ENCODE data around the gene TEC. TPM values are rescaled to one million over a fixed set of nuclear protein-coding genes. Genes with fewer than 3 reads are reported as not detected.

TEC gene
- total RNA-seq, 1 donor from 2014 or later = 8.8 TPM

- Mint-ChIP-seq H3K4me3 (no peak overlapping the region), H3K27ac (peak overlapping the region; percentile 73), H3K9me3 (no peaks in the 10 kb centered on the region), H3K27me3 (no peaks in the 10 kb centered on the region), H3K36me3 (ENCODE audit: low read depth) (peaks cover 1% of the 10 kb centered on the region), H3K4me1 (peaks cover 74% of the 10 kb centered on the region)
- POLR2A ChIA-PET = interaction anchor here (0.9 to 2.6 kb wide), 2 partner anchors 13 to 21 kb away, joined by 3 to 10 read pairs; no protein-coding TSS in a partner anchor
- ATAC-seq (ENCODE audit: low read depth) (peak; percentile 43), DNase-seq (no peak)
- intact Hi-C loops (cut with micrococcal nuclease) = loop anchor here (5.0 kb wide), 2 partner anchors 145 to 150 kb away; partner anchors contain the start of gene SLAIN2
- CTCF ChIA-PET = interaction anchor here (1.1 to 1.8 kb wide), 2 partner anchors 14 to 77 kb away, joined by 3 to 6 read pairs; no protein-coding TSS in a partner anchor
- no peak for TF ChIP-seq CTCF (IDR thresholded peaks at IDR 0.05)
These were observed 71.9 kb downstream of the TEC start for GRCh38 chr4:48197643-48198237.

- POLR2A ChIA-PET = interaction anchor here (1.2 to 2.6 kb wide), 2 partner anchors 9 to 14 kb away, joined by 3 to 10 read pairs; no protein-coding TSS in a partner anchor
- Mint-ChIP-seq H3K36me3 (ENCODE audit: low read depth) (peaks cover 1% of the 10 kb centered on the region), H3K4me3 (peak overlapping the region; percentile 64), H3K4me1 (peaks cover 72% of the 10 kb centered on the region), H3K27me3 (no peaks in the 10 kb centered on the region), H3K9me3 (no peaks in the 10 kb centered on the region), H3K27ac (peak overlapping the region; percentile 73)
- no peak for TF ChIP-seq CTCF (IDR thresholded peaks at IDR 0.05)
- peak; percentile 56 for ATAC-seq (ENCODE audit: low read depth)
- CTCF ChIA-PET = interaction anchor here (1.8 kb wide), 1 partner anchor 14 kb away, joined by 6 read pairs; no protein-coding TSS in a partner anchor
- DNase-seq = no peak
- intact Hi-C loops (cut with micrococcal nuclease) = loop anchor here (1.0 to 5.0 kb wide), 4 partner anchors 7 to 150 kb away; partner anchors contain the start of gene SLAIN2
These were observed 72.7 kb downstream of the TEC start for GRCh38 chr4:48196758-48197504.

- TF ChIP-seq CTCF (IDR thresholded peaks at IDR 0.05) = no peak
- DNase-seq = no peak
- ATAC-seq (ENCODE audit: low read depth) = no peak
- intact Hi-C loops (cut with micrococcal nuclease) = loop anchor here (1.0 to 5.0 kb wide), 5 partner anchors 8 to 149 kb away; partner anchors contain the start of genes SLAIN2 and TEC
- Mint-ChIP-seq H3K4me3 (peak overlapping the region; percentile 64), H3K36me3 (ENCODE audit: low read depth) (peaks cover 1% of the 10 kb centered on the region), H3K27ac (peak overlapping the region; percentile 73), H3K27me3 (no peaks in the 10 kb centered on the region), H3K9me3 (no peaks in the 10 kb centered on the region), H3K4me1 (peaks cover 66% of the 10 kb centered on the region)
- POLR2A ChIA-PET = interaction anchor here (0.6 to 1.2 kb wide), 3 partner anchors 10 to 54 kb away, joined by 3 to 4 read pairs (median 4); no protein-coding TSS in a partner anchor
- CTCF ChIA-PET = interaction anchor here (0.9 kb wide), 1 partner anchor 79 kb away, joined by 3 read pairs; no protein-coding TSS in a partner anchor
These were observed 73.8 kb downstream of the TEC start for GRCh38 chr4:48195853-48196252.

GRCh38 chr4:48195374-48195773 is 74.3 kb downstream of the TEC start:
- Mint-ChIP-seq H3K36me3 (ENCODE audit: low read depth) (peaks cover 1% of the 10 kb centered on the region), H3K4me3 (peak overlapping the region; percentile 64), H3K9me3 (no peaks in the 10 kb centered on the region), H3K27ac (peak overlapping the region; percentile 73), H3K4me1 (peaks cover 70% of the 10 kb centered on the region), H3K27me3 (no peaks in the 10 kb centered on the region)
- ChIA-PET CTCF (interaction anchor here (0.9 kb wide), 1 partner anchor 80 kb away, joined by 3 read pairs; no protein-coding TSS in a partner anchor), POLR2A (interaction anchor here (0.6 to 1.2 kb wide), 4 partner anchors 8 to 75 kb away, joined by 3 to 4 read pairs (median 4); no protein-coding TSS in a partner anchor)
- peak; percentile 18 for ATAC-seq (ENCODE audit: low read depth)
- no peak for DNase-seq
- TF ChIP-seq CTCF (IDR thresholded peaks at IDR 0.05) = no peak
- intact Hi-C loops (cut with micrococcal nuclease) = loop anchor here (1.0 to 5.0 kb wide), 3 partner anchors 74 to 148 kb away; partner anchors contain the start of genes SLAIN2 and TEC
